HG03135 (cell line): ENCODE results near the gene DRD3.
A peak's percentile ranks its signal among the peaks of the same experiment; 100 is the strongest.

ENCODE experiments used
- ATAC-seq: cut with Tn5 transposase; IDR thresholded peaks from one replicate; pipeline ENCODE4 v1.9.1; 2021; ENCODE audit warnings: mild to moderate bottlenecking, moderate library complexity; ENCODE audit not compliant: unreplicated experiment

DRD3 gene

GRCh38 chr3:114186501-114186900, 7.6 kb upstream of the DRD3 start:
- no peak for ATAC-seq

GRCh38 chr3:114179575-114179974, 723 bp upstream of the DRD3 start:
- no peak for ATAC-seq

GRCh38 chr3:114176890-114177289, 2.0 kb downstream of the DRD3 start:
- ATAC-seq, result no peak

- no peak for ATAC-seq
Observed at GRCh38 chr3:114176487-114176886, 2.4 kb downstream of the DRD3 start.

- no peak for ATAC-seq
Observed at GRCh38 chr3:114175204-114175987, 3.5 kb downstream of the DRD3 start.

- no peak for ATAC-seq
Observed at GRCh38 chr3:114171677-114172076, 7.2 kb downstream of the DRD3 start.

- no peak for ATAC-seq
Observed at GRCh38 chr3:114168150-114168549, 10.7 kb downstream of the DRD3 start.

GRCh38 chr3:114157321-114157720, 21.5 kb downstream of the DRD3 start:
- no peak for ATAC-seq

- ATAC-seq, result no peak
Observed at GRCh38 chr3:114155370-114155821, 23.5 kb downstream of the DRD3 start.

GRCh38 chr3:114154321-114154821, 24.5 kb downstream of the DRD3 start:
- no peak for ATAC-seq

- peak; percentile 88 for ATAC-seq
Observed at GRCh38 chr3:114152519-114153151, 26.2 kb downstream of the DRD3 start.

- no peak for ATAC-seq
Observed at GRCh38 chr3:114151091-114151490, 27.8 kb downstream of the DRD3 start.

GRCh38 chr3:114147251-114147650, 31.6 kb downstream of the DRD3 start:
- ATAC-seq, result no peak

GRCh38 chr3:114144909-114145688, 33.8 kb downstream of the DRD3 start:
- no peak for ATAC-seq

- ATAC-seq, result no peak
Observed at GRCh38 chr3:114143817-114144216, 35.0 kb downstream of the DRD3 start.

GRCh38 chr3:114139836-114140235, 39.0 kb downstream of the DRD3 start:
- ATAC-seq, result no peak

GRCh38 chr3:114133947-114134346, 44.9 kb downstream of the DRD3 start:
- ATAC-seq, result no peak

GRCh38 chr3:114132500-114132899, 46.4 kb downstream of the DRD3 start:
- no peak for ATAC-seq

GRCh38 chr3:114128826-114129225, 50.0 kb downstream of the DRD3 start:
- ATAC-seq, result no peak

- no peak for ATAC-seq
Observed at GRCh38 chr3:114128231-114128630, 50.6 kb downstream of the DRD3 start.

- no peak for ATAC-seq
Observed at GRCh38 chr3:114127517-114127916, 51.3 kb downstream of the DRD3 start.
